Measurements from ENCODE around the gene PLXND1.

PLXND1 gene

GRCh38 chr3:129567176-129567705 is 39.2 kb downstream of the PLXND1 start:
- DNase-seq (ENCODE audit: extremely low read depth in 1 of 2, low read depth in 1 of 2): no peak

- DNase-seq (ENCODE audit: extremely low read depth in 1 of 2, low read depth in 1 of 2): no peak
Measured at GRCh38 chr3:129565902-129566301, 40.6 kb downstream of the PLXND1 start.

GRCh38 chr3:129564981-129565644 is 41.4 kb downstream of the PLXND1 start:
- no peak for DNase-seq (ENCODE audit: extremely low read depth in 1 of 2, low read depth in 1 of 2)

- DNase-seq (ENCODE audit: extremely low read depth in 1 of 2, low read depth in 1 of 2): no peak
Measured at GRCh38 chr3:129563850-129564535, 42.5 kb downstream of the PLXND1 start.

- DNase-seq (ENCODE audit: extremely low read depth in 1 of 2, low read depth in 1 of 2): no peak
Measured at GRCh38 chr3:129563332-129563731, 43.1 kb downstream of the PLXND1 start.

GRCh38 chr3:129562803-129563202 is 43.7 kb downstream of the PLXND1 start:
- no peak for DNase-seq (ENCODE audit: extremely low read depth in 1 of 2, low read depth in 1 of 2)

GRCh38 chr3:129561619-129562248 is 44.7 kb downstream of the PLXND1 start:
- DNase-seq (ENCODE audit: extremely low read depth in 1 of 2, low read depth in 1 of 2): no peak

GRCh38 chr3:129560911-129561594 is 45.4 kb downstream of the PLXND1 start:
- DNase-seq (ENCODE audit: extremely low read depth in 1 of 2, low read depth in 1 of 2): no peak

GRCh38 chr3:129560269-129560787 is 46.1 kb downstream of the PLXND1 start:
- no peak for DNase-seq (ENCODE audit: extremely low read depth in 1 of 2, low read depth in 1 of 2)

- DNase-seq (ENCODE audit: extremely low read depth in 1 of 2, low read depth in 1 of 2): no peak
Measured at GRCh38 chr3:129559565-129560079, 46.9 kb downstream of the PLXND1 start.

- no peak for DNase-seq (ENCODE audit: extremely low read depth in 1 of 2, low read depth in 1 of 2)
Measured at GRCh38 chr3:129558772-129559564, 47.5 kb downstream of the PLXND1 start.

GRCh38 chr3:129558081-129558771 is 48.2 kb downstream of the PLXND1 start:
- no peak for DNase-seq (ENCODE audit: extremely low read depth in 1 of 2, low read depth in 1 of 2)

- DNase-seq (ENCODE audit: extremely low read depth in 1 of 2, low read depth in 1 of 2): no peak
Measured at GRCh38 chr3:129557548-129557894, 49.0 kb downstream of the PLXND1 start.

GRCh38 chr3:129556890-129557547 is 49.5 kb downstream of the PLXND1 start:
- no peak for DNase-seq (ENCODE audit: extremely low read depth in 1 of 2, low read depth in 1 of 2)

GRCh38 chr3:129556358-129556695 is 50.1 kb downstream of the PLXND1 start:
- no peak for DNase-seq (ENCODE audit: extremely low read depth in 1 of 2, low read depth in 1 of 2)

- no peak for DNase-seq (ENCODE audit: extremely low read depth in 1 of 2, low read depth in 1 of 2)
Measured at GRCh38 chr3:129555616-129556357, 50.7 kb downstream of the PLXND1 start.

- DNase-seq (ENCODE audit: extremely low read depth in 1 of 2, low read depth in 1 of 2): no peak
Measured at GRCh38 chr3:129555153-129555550, 51.3 kb downstream of the PLXND1 start.

GRCh38 chr3:129554356-129555152 is 51.9 kb downstream of the PLXND1 start:
- no peak for DNase-seq (ENCODE audit: extremely low read depth in 1 of 2, low read depth in 1 of 2)
